Measurements from ENCODE around the gene HGD.
"Not testable (repeated sequence)": the region's sequence is repeated elsewhere in the genome, so short reads cannot be mapped to it uniquely, and the experiment has no call there.

The HGD gene

DNA sequence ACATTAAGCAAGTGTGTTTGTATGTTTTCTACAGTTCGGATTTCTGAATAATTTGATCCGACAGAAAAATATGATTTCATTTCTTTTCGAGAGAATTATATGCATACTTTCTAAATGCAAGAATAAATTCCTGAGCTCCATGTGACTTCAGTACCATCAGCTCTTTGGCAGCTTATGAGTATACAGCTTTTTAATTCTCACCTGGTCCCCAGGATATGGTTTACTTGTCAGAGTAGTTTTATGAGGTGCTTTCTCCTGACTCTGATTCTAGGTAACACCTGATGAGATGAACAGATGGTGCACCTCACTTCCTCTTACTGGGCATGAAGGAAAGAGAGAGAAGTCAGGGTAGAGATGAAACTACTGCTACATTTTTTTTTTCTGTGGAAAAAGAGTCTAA lies 3.1 kb downstream of the HGD start:
- DNase-seq: no peak

- no peak for DNase-seq
Observed at GRCh38 chr3:120678331-120678947, 3.6 kb downstream of the HGD start.

DNA sequence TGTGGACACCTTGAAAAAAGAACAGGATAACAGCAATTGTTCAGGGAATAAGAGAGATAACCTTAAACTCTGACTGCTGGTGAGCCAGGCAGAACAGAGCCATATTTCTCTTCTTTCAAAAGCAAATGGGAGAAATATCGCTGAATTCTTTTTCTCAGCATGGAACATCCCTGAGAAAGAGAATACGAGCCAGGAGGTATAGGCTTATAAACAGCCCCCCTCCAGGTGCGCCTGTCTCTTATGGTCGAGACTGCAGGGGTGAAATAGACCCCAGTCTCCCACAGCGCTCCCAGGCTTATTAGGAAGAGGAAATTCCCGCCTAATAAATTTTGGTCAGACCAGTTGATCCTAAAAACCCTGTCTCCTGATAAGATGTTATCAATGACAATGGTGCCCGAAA lies 4.8 kb downstream of the HGD start:
- DNase-seq: not testable (repeated sequence)

DNA sequence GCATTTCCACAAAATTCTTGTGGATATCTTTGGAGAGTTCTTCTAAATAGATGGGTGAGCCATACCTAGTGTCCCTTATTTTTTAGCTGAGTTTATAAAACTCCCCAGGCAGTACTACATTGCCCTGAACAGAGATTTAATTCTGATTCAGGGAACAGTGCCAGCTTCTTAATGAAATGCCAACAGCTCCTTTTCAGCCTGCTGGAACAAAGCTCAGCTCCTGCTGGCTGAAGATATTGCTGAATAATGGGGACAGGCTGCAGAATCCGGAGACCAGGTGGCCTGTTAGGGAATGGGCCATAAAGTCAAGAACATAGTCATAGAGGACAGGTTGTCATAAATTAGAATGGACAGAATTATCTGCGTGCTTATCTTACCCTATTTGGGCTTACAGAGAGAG lies 8.9 kb downstream of the HGD start:
- DNase-seq: no peak

DNA sequence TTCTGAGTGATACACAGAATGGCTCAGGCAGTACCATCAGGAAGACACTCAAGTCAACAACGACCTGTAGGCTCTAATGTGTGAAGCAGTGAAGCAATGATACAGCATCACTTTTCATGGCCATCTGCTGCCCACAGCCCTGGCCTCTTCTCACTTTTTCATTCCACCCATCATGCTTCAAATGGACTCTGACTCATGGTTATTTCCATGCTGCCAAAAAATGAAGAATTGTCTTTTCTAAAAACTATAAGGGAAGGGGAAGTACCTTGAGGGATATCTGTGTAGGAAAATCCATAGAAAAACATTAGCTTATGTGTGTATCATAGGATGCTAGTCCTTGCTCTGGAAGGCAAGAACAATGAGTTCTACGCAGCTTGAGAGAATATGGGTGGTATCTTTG lies 11.5 kb downstream of the HGD start:
- no peak for DNase-seq

DNA sequence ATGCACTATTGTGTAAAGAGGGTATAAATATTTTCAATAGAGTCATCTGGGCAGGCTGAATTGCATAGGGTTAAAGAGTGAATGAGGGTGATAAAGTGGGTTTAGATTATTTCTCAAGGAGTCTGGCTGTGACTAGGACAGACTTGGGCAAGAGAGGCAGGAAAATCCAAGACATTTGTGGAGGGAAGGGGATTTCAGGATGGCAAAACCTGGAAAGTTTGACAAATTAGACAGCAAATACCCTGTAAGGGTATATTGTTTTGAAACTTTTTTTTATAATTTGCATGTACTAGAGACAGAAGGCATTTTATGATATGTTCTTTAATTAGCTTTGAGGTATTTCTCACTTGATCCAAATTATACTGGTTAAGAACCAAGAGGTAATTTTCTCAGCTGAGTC lies 17.1 kb downstream of the HGD start:
- DNase-seq: no peak

- DNase-seq: no peak
Observed at GRCh38 chr3:120661945-120662344, 20.1 kb downstream of the HGD start.

- no peak for DNase-seq
Observed at GRCh38 chr3:120661106-120661905, 20.7 kb downstream of the HGD start.

GRCh38 chr3:120659834-120660233 lies 22.2 kb downstream of the HGD start:
- DNase-seq: no peak

DNA sequence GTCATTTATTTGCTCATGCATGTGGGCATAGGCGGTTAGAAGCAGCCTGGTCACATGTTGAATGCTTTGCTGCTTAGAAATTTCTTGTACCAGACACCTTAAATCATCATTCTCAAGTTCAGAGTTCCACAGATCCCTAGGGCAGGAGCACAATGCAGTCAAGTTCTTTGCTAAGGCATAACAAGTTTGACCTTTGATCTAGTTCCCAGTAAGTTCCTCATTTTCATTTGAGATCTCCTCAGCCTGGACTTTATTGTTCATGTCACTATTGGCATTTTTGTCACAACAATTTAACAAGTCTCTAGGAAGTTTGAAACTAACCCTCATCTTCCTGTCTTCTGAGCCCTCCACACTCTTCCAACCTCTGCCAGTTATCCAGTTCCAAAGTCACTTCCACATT lies 22.8 kb downstream of the HGD start:
- no peak for DNase-seq

GRCh38 chr3:120652896-120653545 lies 29.0 kb downstream of the HGD start:
- DNase-seq: no peak

DNA sequence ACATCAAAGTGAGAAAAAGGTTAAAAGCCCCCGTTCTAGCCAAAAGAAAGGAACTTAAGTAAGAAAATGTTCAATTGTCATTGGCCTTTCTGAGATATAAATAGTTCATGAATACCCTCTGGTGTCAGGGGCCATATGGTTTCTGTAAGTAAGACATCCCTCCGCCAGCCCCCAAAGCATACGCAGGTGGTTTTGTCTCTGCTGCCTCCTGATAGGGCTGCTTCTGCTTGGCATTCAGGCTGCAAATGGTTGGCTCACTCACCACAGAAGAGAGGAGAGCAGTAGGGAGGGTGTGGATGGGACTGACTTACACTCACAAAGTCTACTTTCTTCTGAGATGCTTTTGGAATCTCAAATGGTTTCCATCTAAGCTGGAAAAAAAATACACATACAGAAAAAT lies 29.8 kb downstream of the HGD start:
- no peak for DNase-seq

- no peak for DNase-seq
Observed at GRCh38 chr3:120650311-120650710, 31.7 kb downstream of the HGD start.

GRCh38 chr3:120649830-120650233 lies 32.2 kb downstream of the HGD start:
- no peak for DNase-seq

DNA sequence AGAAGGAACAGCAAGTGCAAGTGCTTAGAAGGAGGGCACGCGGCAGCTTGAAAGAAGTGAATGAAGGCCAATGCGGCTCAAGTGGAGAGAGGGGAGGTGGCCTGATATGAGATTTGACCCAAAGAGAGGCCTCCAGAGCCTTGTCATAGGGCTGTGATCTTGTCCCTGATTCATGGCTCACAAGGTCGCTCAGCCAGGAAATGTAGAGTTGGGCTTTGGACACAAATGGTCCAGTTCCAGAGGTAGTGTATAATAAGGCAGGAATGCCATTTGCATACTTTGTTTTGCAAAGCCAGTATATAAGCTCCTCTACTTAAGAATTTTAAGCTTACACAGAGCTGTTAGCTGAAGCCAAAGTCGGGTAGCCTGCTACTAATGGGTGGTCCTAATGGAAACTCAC lies 33.7 kb downstream of the HGD start:
- no peak for DNase-seq

DNA sequence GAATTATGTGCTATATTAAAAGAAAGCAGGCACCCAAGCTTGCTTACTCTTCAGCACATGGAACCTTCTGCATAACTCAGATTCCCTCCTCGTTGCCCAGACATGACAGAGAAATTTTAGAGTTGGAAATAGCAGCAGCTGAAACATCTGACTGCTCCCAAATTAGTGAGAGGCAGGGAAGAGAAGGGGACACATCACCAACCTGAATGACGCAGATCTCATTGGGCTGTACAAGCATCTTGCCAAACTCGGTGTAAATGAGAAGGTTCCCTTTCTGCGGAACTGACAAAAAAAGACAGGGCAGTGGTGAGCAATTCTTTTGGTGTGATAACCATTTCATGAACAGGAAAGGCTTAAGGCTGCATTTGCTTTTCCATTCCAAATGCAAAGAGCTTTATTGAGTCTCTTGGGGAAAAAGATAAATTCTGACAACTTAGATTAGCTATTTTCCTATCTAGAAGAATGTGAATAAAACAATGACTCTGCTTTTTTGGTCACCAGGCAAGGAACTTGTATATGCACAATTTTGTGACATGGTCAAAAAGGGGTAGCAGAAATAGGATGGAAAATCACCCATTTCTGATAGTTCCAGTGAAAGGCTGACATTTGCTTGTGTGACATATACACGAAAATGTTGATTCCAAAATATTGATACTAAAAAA lies 35.1 kb downstream of the HGD start:
- no peak for DNase-seq

- no peak for DNase-seq
Observed at GRCh38 chr3:120645083-120645845, 36.8 kb downstream of the HGD start.

DNA sequence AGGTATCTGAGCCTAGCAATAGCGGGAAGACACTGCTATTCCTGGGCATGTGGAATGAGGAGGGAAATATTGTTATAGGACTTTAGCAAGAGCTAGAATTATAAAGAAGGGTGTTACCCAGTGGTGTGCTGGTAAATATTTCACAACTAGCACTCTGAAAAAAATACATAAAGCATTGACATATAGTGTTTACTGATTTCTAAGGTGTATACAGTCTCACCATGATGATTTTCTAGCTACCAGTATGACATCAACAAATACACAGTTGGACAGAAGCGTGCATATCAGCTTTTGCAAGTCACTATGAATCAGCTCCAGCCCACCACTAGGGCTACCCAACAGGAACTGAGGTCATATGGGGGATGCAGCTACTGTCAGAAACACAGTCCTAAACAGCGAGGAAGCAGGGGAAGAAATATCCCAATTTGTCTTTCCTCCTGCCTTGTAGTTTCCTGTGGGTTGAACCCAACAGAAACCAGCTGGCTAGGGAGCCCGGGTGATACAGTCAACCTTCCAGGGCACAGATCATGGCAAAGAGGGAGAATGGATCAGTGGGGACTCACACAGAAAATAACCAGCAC lies 39.6 kb downstream of the HGD start:
- DNase-seq: peak; percentile 24

- DNase-seq: no peak
Observed at GRCh38 chr3:120641696-120642246, 40.3 kb downstream of the HGD start.

DNA sequence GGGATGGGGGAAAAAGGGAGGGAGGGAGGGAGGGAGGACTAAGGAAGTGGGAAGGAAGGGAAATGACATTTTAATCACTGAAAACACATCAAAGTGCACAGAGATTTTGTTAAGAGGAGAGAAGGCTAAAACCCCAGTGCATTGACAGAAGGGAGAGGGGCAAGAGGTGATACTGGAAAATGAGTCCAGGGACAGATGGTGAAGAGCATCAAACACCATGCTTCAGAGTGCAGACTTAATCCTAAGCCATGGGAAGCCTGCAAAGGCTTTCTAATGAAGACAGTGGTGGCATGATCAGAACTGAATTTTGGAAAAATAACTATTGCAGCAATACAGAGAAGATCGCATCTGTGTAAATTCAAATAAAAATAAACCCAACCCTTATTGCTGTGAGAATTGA lies 41.8 kb downstream of the HGD start:
- DNase-seq: no peak

GRCh38 chr3:120638820-120639219 lies 43.2 kb downstream of the HGD start:
- DNase-seq: not testable (repeated sequence)

All from stimulated activated CD8-positive, alpha-beta memory T cell treated with anti-CD3 and anti-CD28 coated beads, Interleukin-4, amount 100 ng/mL, for 48 hours (primary cell).